GM12878 (cell line): ENCODE measurements around the gene ZDBF2. TPM values are rescaled to one million over a fixed set of nuclear protein-coding genes. Genes with fewer than 3 reads are reported as not detected.

Experiments
- ATAC-seq: fragments of 200-7000 bp; cut with Tn5 transposase; 3 replicates; pipeline ENCODE4 v1.9.1; 2020; ENCODE audit warnings: mild to moderate bottlenecking, moderate library complexity
- BruUV-seq: library from RNA; stranded (reverse); fragments of 400-500 nt; replicated peaks from 2 replicates; lab custom pipeline; 2021; lab: Mats Ljungman, UMichigan
- CTCF ChIA-PET: fragments of 300-600 bp; sonication (Branson Sonifier 250); formaldehyde crosslinking; extraction: SDS; loops from one replicate; lab custom pipeline; 2021; ENCODE audit warnings: inconsistent platforms; lab: Yijun Ruan, JAX
- POLR2A ChIA-PET: fragments of 350-600 bp; formaldehyde crosslinking; extraction: SDS; loops from one replicate; lab custom pipeline; 2021; ENCODE audit warnings: inconsistent platforms; lab: Charles Lee
- RAD21 ChIA-PET: fragments of 300-600 bp; sonication (Branson Sonifier 250); formaldehyde crosslinking; loops from one replicate; lab custom pipeline; 2023; ENCODE audit warnings: antibody characterized with exemption; ENCODE audit not compliant: unreplicated experiment; lab: Charles Lee
- SMC1A ChIA-PET: fragments of 300-600 bp; sonication (Branson Sonifier 250); formaldehyde crosslinking; loops from one replicate; lab custom pipeline; 2023; ENCODE audit not compliant: unreplicated experiment, uncharacterized antibody; lab: Charles Lee
- DNase-seq: peaks from one replicate; pipeline ENCODE4 v3.0.0-alpha.2; 2011; ENCODE audit warnings: low read depth, low spot score
- FAIRE-seq: peaks from 3 replicates; lab custom pipeline; 2011; peaks lifted over from hg19 to GRCh38; lab: Jason Lieb, UNC
- H2AFZ ChIP-seq: 2 replicates; pipeline ENCODE4 v1.6.0; 2011; ENCODE audit warnings: low read depth, low read length, control low read depth; ENCODE audit not compliant: control insufficient read depth
- H3K27ac ChIP-seq: 2 replicates; pipeline ENCODE4 v1.5.1; 2011; ENCODE audit warnings: control low read depth; ENCODE audit not compliant: control insufficient read depth, insufficient read depth
- H3K27me3 ChIP-seq, 2 experiments: replicated peaks in 1 of 2; 2 replicates each; pipeline versions ENCODE4 v1.6.0 to v1.6.1; 2011; ENCODE audit warnings: low read length in 1 of 2; ENCODE audit not compliant: control insufficient read depth in 2 of 2, insufficient read depth in 2 of 2
- H3K36me3 ChIP-seq, 2 experiments: 2 replicates each; pipeline ENCODE4 v1.5.1; 2011; ENCODE audit warnings: low read length in 1 of 2; ENCODE audit not compliant: control insufficient read depth in 2 of 2, insufficient read depth in 2 of 2
- H3K4me1 ChIP-seq: 2 replicates; pipeline ENCODE4 v1.6.1; 2011; ENCODE audit warnings: mild to moderate bottlenecking, low read length, moderate library complexity, mixed read lengths; ENCODE audit not compliant: control insufficient read depth, insufficient read depth
- H3K4me2 ChIP-seq: 2 replicates; pipeline ENCODE4 v1.6.0; 2011; ENCODE audit warnings: control low read depth; ENCODE audit not compliant: control insufficient read depth, insufficient read depth
- H3K4me3 ChIP-seq: fragments of 200-600 bp; sonication (generic); 2 replicates; pipeline ENCODE4 v1.5.1; 2016
- H3K79me2 ChIP-seq: 2 replicates; pipeline ENCODE4 v1.6.0; 2011; ENCODE audit warnings: low read length; ENCODE audit not compliant: control insufficient read depth, insufficient read depth
- H3K9ac ChIP-seq: 2 replicates; pipeline ENCODE4 v1.8.0; 2011; ENCODE audit warnings: low read length, control low read depth, mixed read lengths; ENCODE audit not compliant: control insufficient read depth, insufficient read depth
- H3K9me3 ChIP-seq: replicated peaks from 3 replicates; pipeline ENCODE4 v1.5.1; 2011; ENCODE audit warnings: mild to moderate bottlenecking, low read length; ENCODE audit not compliant: control insufficient read depth, insufficient read depth
- H4K20me1 ChIP-seq: 2 replicates; pipeline ENCODE4 v1.6.0; 2011; ENCODE audit not compliant: control insufficient read depth, insufficient read depth
- ETV6 ChIP-seq, 2 experiments: fragments of 450-650 bp in 1 of 2; IDR thresholded peaks in 1 of 2; conservative IDR thresholded peaks in 1 of 2; 2 replicates each; pipeline ENCODE4 v1.6.1; 2014; ENCODE audit warnings: antibody characterized with exemption in 1 of 2, borderline replicate concordance in 1 of 2, low read depth in 1 of 2, mild to moderate bottlenecking in 1 of 2, moderate library complexity in 1 of 2
- EZH2 ChIP-seq: IDR thresholded peaks from 2 replicates; pipeline ENCODE4 v1.6.1; 2012; ENCODE audit warnings: low read depth, mild to moderate bottlenecking, control low read depth, inconsistent platforms, low read length, borderline replicate concordance; ENCODE audit not compliant: control insufficient read depth
- KDM1A ChIP-seq: fragments of 200-600 bp; sonication (generic); IDR thresholded peaks from 2 replicates; pipeline ENCODE4 v1.6.1; 2016; ENCODE audit warnings: borderline replicate concordance
- KLF5 ChIP-seq: fragments of 450-650 bp; IDR thresholded peaks from 2 replicates; pipeline ENCODE4 v1.6.1; 2014; ENCODE audit warnings: mild to moderate bottlenecking; ENCODE audit not compliant: partially characterized antibody
- LARP7 ChIP-seq: fragments of 450-650 bp; IDR thresholded peaks from 2 replicates; pipeline ENCODE4 v1.6.1; 2017; ENCODE audit warnings: mild to moderate bottlenecking
- NR2C1 ChIP-seq: fragments of 450-650 bp; IDR thresholded peaks from 2 replicates; pipeline ENCODE4 v1.6.1; 2017; ENCODE audit warnings: antibody characterized with exemption, mild to moderate bottlenecking, moderate library complexity
- RUNX3 ChIP-seq: IDR thresholded peaks from 2 replicates; pipeline ENCODE4 v1.6.1; 2012; ENCODE audit warnings: low read length, inconsistent platforms
- ZNF217 ChIP-seq: fragments of 450-650 bp; IDR thresholded peaks from 2 replicates; pipeline ENCODE4 v1.6.1; 2017; ENCODE audit warnings: antibody characterized with exemption, mild to moderate bottlenecking
- WGBS: methylation state at CpG from one replicate; pipeline ENCODE4 v1.1.6; 2016; ENCODE audit warnings: low lambda C conversion rate; ENCODE audit not compliant: insufficient replicate concordance, insufficient coverage; ENCODE audit errors: missing lambda C conversion rate; 5-methylcytosine and 5-hydroxymethylcytosine counted together
- in situ Hi-C: fragments of 300-500 bp; cut with MboI; formaldehyde crosslinking; loops from 9 replicates; pipeline ENCODE4 v1.14.3; 2018; ENCODE audit warnings: mixed read lengths
- intact Hi-C: fragments of 100-400 bp; cut with micrococcal nuclease; formaldehyde crosslinking; loops from one replicate; pipeline ENCODE4 v1.14.2; 2022; ENCODE audit not compliant: unreplicated experiment
- polyA plus RNA-seq, 11 experiments: library from polyadenylated mRNA; depleted of rRNA in 4 of 11; unstranded in 6 of 11; stranded (reverse) in 5 of 11; fragments of >200 nt; fragmentation: Nextera tagmentation in 4 of 11; fragmentation: Illumina TruSeq in 1 of 11; extraction: Ambion mirVana in 4 of 11; extraction: Trizol in 1 of 11; gene quantifications; 1 replicate in 1 of 11; 2 replicates in 10 of 11; pipeline versions ENCODE4 v1.2.1 to v1.2.3, GENCODE V29; 2011 to 2016; ENCODE audit warnings: inconsistent platforms in 2 of 11, missing spikeins in 2 of 11, low read depth in 1 of 11
- total RNA-seq, 4 experiments: library from RNA; depleted of rRNA in 3 of 4; stranded (reverse); fragments of >200 nt in 3 of 4; fragmentation: Illumina TruSeq in 1 of 4; extraction: Trizol in 1 of 4; gene quantifications; 2 replicates each; pipeline versions ENCODE4 v1.2.1 to v1.2.3, GENCODE V29; 2013 to 2021
- TF ChIP-seq, protein P1 (sequence below): fragments of 450-650 bp; IDR thresholded peaks from 2 replicates; pipeline ENCODE4 v1.6.1; 2016; ENCODE audit warnings: mild to moderate bottlenecking, moderate library complexity, borderline replicate concordance
- TF ChIP-seq, protein P2 (sequence below): IDR thresholded peaks from 2 replicates; pipeline ENCODE4 v1.6.1; 2012; ENCODE audit warnings: improper control_type of control experiment, low read depth, low read length; ENCODE audit not compliant: insufficient replicate concordance
- TF ChIP-seq, protein P3 (sequence below): fragments of 450-650 bp; IDR thresholded peaks from 2 replicates; pipeline ENCODE4 v1.6.1; 2017; ENCODE audit warnings: mild to moderate bottlenecking, low read depth, inconsistent platforms; ENCODE audit not compliant: poor library complexity, severe bottlenecking

ZDBF2 gene
- total and polyA plus RNA-seq, 10 of the 15 experiments (the other 5 are each of a cell fraction or from before 2014, with no cell fraction given), result 0.60 to 21.1 (median 4.2) TPM

DNA sequence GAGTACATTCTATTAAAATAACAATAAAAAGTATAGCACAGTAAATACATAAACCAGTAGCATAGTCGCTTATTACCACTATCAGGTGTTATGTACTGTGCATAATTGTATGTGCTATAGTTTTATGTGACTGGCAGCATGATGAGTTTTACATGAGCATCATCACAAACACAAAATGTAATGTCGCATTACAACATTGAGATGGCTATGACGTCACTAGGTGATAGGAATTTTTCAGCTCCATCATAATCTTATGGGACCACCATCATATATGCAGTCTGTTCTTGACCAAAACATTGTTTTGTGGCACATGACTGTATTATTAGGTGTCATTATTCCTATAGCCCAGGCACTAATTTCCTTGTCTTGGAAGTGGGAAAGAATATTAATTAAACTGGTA lies 48.6 kb downstream of the ZDBF2 start:
- RAD21 ChIA-PET, result no interaction called here

More for the DNA sequence above, 48.6 kb downstream of the ZDBF2 start:
- intact Hi-C loops (no loop called here), in situ Hi-C loops (no loop called here)
- Histone ChIP-seq H2AFZ (no peak overlapping the region), H3K4me1 (no peaks in the 10 kb centered on the region), H3K79me2 (no peaks in the 10 kb centered on the region), H3K9ac (no peak overlapping the region), H3K27ac (no peak overlapping the region), H3K4me3 (no peak overlapping the region), H3K4me2 (no peak overlapping the region), H3K36me3 (no peaks in the 10 kb centered on the region), H3K9me3 (no peaks in the 10 kb centered on the region; the same call in none of the 3 replicates), H4K20me1 (no peaks in the 10 kb centered on the region), H3K27me3 (no peaks in the 10 kb centered on the region)
- no peak for FAIRE-seq
- CTCF ChIA-PET, result no interaction called here
- no peak for ATAC-seq
- TF ChIP-seq NR2C1, result no peak
- TF ChIP-seq, protein P1, sequence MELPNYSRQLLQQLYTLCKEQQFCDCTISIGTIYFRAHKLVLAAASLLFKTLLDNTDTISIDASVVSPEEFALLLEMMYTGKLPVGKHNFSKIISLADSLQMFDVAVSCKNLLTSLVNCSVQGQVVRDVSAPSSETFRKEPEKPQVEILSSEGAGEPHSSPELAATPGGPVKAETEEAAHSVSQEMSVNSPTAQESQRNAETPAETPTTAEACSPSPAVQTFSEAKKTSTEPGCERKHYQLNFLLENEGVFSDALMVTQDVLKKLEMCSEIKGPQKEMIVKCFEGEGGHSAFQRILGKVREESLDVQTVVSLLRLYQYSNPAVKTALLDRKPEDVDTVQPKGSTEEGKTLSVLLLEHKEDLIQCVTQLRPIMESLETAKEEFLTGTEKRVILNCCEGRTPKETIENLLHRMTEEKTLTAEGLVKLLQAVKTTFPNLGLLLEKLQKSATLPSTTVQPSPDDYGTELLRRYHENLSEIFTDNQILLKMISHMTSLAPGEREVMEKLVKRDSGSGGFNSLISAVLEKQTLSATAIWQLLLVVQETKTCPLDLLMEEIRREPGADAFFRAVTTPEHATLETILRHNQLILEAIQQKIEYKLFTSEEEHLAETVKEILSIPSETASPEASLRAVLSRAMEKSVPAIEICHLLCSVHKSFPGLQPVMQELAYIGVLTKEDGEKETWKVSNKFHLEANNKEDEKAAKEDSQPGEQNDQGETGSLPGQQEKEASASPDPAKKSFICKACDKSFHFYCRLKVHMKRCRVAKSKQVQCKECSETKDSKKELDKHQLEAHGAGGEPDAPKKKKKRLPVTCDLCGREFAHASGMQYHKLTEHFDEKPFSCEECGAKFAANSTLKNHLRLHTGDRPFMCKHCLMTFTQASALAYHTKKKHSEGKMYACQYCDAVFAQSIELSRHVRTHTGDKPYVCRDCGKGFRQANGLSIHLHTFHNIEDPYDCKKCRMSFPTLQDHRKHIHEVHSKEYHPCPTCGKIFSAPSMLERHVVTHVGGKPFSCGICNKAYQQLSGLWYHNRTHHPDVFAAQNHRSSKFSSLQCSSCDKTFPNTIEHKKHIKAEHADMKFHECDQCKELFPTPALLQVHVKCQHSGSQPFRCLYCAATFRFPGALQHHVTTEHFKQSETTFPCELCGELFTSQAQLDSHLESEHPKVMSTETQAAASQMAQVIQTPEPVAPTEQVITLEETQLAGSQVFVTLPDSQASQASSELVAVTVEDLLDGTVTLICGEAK, result no peak
- TF ChIP-seq KLF5, result no peak
- TF ChIP-seq ZNF217, result no peak
- no peak for TF ChIP-seq RUNX3
- TF ChIP-seq EZH2, result no peak
- no peak for TF ChIP-seq LARP7
- no peak for TF ChIP-seq ETV6 (conservative IDR thresholded peaks at IDR 0.05 in 1 of 2, IDR thresholded peaks at IDR 0.05 in 1 of 2; ENCODE audit: borderline replicate concordance in 1 of 2, low read depth in 1 of 2)
- no peak for TF ChIP-seq KDM1A
- TF ChIP-seq, protein P2, sequence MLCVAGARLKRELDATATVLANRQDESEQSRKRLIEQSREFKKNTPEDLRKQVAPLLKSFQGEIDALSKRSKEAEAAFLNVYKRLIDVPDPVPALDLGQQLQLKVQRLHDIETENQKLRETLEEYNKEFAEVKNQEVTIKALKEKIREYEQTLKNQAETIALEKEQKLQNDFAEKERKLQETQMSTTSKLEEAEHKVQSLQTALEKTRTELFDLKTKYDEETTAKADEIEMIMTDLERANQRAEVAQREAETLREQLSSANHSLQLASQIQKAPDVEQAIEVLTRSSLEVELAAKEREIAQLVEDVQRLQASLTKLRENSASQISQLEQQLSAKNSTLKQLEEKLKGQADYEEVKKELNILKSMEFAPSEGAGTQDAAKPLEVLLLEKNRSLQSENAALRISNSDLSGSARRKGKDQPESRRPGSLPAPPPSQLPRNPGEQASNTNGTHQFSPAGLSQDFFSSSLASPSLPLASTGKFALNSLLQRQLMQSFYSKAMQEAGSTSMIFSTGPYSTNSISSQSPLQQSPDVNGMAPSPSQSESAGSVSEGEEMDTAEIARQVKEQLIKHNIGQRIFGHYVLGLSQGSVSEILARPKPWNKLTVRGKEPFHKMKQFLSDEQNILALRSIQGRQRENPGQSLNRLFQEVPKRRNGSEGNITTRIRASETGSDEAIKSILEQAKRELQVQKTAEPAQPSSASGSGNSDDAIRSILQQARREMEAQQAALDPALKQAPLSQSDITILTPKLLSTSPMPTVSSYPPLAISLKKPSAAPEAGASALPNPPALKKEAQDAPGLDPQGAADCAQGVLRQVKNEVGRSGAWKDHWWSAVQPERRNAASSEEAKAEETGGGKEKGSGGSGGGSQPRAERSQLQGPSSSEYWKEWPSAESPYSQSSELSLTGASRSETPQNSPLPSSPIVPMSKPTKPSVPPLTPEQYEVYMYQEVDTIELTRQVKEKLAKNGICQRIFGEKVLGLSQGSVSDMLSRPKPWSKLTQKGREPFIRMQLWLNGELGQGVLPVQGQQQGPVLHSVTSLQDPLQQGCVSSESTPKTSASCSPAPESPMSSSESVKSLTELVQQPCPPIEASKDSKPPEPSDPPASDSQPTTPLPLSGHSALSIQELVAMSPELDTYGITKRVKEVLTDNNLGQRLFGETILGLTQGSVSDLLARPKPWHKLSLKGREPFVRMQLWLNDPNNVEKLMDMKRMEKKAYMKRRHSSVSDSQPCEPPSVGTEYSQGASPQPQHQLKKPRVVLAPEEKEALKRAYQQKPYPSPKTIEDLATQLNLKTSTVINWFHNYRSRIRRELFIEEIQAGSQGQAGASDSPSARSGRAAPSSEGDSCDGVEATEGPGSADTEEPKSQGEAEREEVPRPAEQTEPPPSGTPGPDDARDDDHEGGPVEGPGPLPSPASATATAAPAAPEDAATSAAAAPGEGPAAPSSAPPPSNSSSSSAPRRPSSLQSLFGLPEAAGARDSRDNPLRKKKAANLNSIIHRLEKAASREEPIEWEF, result no peak
- TF ChIP-seq, protein P3, sequence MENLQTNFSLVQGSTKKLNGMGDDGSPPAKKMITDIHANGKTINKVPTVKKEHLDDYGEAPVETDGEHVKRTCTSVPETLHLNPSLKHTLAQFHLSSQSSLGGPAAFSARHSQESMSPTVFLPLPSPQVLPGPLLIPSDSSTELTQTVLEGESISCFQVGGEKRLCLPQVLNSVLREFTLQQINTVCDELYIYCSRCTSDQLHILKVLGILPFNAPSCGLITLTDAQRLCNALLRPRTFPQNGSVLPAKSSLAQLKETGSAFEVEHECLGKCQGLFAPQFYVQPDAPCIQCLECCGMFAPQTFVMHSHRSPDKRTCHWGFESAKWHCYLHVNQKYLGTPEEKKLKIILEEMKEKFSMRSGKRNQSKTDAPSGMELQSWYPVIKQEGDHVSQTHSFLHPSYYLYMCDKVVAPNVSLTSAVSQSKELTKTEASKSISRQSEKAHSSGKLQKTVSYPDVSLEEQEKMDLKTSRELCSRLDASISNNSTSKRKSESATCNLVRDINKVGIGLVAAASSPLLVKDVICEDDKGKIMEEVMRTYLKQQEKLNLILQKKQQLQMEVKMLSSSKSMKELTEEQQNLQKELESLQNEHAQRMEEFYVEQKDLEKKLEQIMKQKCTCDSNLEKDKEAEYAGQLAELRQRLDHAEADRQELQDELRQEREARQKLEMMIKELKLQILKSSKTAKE, result no peak
- POLR2A ChIA-PET, result no interaction called here
- DNase-seq, result no peak
- WGBS, result 71% methylated on average over 3 of the region's 3 CpGs
- BruUV-seq, result no TSS peak
- SMC1A ChIA-PET, result interaction anchor here (1.0 to 3.0 kb wide), 2 partner anchors 16 to 1079 kb away, joined by 3 to 8 read pairs; no protein-coding TSS in a partner anchor
